Effector CD4-positive, alpha-beta T cell (primary cell): ENCODE measurements around the gene USP35.
"Not testable (repeated sequence)": the region's sequence is repeated elsewhere in the genome, so short reads cannot be mapped to it uniquely, and the experiment has no call there.

ENCODE experiments used
- DNase-seq: peaks from one replicate; pipeline ENCODE4 v3.0.0-alpha.2; 2020

USP35 gene

DNA sequence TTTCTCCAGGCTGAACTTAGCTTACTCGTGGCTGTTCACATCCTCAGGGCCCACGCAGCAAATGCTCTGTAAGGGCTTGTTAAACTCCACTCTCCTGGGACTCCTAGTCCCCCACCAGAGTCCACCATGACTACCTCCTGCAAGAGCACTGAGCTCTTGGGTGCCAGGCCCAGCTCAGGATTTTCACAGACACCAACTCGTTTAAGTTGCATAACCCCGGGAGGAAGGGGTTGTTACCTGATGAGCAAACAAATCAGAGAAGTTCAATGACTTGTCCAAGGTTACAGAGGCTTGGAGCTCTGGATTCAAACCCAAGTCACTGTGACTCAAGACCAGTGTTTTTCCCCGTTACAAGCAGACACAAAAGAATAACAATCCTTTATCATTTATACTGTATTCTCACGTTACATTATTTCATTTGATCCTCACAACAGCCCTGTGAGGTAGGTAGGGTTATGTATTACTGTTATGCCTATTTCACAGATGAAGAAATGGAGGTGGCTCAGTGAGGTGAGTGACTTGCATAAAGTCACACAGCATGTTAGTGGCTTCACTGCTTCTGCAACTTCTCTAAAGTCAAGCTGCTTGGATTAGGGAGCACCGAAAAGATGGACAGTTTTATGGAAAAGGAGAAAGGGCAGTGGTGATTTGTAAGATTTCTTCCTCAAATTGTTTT is 17.7 kb upstream of the USP35 start:
- DNase-seq, result no peak

DNA sequence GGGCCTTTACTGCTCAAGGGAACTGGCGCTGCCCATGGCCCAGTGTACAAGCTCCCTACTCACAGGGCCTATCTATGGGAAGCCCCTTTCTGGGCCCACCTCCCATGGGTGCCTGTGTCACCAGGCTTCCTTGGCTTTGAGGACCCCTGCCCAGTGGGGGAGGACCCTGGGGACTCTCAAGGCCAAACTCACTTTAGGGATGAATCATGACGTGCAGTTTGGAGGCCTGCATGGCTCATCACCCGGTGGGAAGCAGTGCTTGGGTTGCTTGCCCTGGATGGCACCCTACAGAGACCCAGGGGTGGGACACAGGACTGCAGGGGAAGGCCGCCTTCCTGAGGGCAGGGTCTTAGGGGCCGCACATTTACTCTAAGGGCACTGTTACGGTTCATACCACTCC is 16.8 kb upstream of the USP35 start:
- no peak for DNase-seq

DNA sequence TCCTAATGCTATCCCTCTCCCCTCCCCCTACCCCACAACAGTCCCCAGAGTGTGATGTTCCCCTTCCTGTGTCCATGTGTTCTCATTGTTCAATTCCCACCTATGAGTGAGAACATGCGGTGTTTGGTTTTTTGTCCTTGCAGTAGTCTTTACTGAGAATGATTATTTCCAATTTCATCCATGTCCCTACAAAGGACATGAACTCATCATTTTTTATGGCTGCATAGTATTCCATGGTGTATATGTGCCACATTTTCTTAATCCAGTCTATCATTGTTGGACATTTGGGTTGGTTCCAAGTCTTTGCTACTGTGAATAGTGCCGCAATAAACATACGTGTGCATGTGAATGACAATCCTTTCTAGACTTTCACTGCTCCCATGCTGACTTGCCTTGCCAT is 12.9 kb upstream of the USP35 start:
- not testable (repeated sequence) for DNase-seq

DNA sequence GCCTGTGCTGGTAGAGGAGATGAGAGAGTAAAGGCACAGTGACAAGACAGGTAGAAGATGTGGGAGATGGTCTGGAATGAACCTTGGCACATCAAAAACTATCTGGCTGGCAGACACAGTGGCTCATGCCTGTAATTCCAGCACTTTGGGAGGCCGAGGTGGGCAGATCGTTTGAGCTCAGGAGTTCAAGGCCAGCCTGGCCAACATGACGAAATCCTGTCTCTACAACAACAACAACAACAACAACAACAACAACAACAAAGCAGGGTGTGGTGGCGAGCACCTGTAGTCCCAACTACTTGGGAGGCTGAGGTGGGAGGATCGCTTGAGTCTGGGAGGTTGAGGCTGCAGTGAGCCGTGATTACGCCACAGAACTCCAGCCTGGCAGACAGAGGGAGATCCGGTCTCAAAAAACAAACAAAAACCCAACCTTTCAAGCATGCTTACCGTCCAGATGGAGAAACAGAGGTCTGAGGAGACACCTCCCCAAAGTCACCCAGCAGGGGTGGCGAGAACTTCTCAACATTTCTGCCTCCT is 12.0 kb upstream of the USP35 start:
- no peak for DNase-seq

DNA sequence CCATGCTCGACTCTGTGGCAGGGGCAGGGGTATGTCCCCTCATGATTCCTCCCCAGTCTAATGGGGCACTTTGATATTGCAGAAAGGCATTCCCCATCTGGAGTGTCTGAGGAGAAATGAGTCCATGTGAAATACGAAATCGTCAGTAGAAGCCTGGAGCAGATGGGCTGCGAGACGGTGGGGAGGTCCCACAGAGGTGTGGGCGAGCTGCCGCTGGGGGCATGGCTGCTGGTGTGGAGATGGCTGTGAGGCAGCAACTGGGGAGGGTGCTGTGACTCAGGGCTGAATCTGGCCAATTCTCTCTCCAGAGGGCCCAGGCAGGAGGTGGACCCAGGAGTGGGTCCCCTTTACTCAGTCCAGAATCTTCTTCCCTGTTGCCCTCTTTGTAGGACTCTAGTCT is 11.5 kb upstream of the USP35 start:
- DNase-seq, result no peak

DNA sequence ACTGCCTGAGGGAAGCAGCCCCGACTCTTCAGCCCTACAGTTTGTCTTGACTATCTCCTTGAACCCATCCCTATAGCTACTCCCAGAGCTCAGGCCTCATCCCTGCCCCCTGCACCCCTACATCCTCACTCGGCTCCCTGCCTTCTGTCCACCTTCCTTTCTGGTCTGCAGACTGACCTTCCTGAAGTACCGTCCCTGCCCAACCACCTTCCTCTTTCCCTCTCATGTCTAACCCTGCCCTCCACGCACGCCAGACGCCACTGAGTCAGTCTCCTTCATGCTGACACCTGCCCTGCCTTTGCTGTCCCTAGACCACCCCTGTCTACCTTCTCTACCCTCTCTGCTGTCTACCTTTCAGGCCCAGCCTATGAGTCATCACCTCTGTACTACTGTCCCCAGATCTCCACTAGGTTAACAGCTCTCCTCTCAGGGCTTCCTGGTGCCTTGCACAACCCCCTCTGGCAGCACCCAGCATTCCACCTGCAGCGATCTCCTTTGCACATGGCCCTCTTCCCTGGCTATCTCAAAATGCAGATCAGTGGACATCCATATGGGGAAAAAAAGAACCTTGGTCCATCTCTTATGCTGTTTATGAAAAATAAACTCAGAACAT is 9.2 kb upstream of the USP35 start:
- DNase-seq, result no peak

DNA sequence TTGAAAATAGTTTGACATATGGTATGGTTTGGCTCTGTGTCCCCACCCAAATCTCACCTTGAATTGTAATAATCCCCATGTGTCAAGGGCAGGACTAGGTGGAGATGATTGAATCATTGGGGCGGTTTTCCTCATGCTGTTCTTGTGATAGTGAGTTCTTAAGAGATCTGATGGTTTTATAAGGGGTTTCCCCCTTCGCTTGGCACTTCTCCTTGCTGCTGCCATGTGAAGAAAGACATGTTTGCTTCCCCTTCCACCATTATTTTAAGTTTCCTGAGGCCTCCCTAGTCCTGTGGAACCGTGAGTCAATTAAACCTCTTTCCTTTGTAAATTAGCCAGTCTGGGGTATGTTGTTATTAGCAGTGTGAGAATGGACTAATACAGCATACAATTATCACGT is 8.0 kb upstream of the USP35 start:
- no peak for DNase-seq

DNA sequence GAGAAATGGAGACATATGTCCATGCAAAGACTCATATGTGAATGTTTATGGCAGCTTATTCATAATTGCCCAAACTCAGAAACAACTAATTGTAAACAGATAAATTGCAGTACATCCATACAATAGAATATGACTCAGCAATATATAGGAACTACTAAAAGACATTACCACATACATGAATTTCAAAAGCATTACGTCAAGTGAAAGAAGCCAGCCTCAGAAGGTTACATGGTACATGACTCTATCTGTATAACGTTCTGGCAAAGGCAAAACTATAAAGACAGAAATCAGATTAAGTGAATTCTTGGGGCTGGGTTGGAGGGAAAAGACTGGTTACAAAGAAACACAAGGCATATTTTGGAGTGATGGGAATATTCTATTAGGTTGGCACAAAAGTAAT is 7.5 kb upstream of the USP35 start:
- no peak for DNase-seq

DNA sequence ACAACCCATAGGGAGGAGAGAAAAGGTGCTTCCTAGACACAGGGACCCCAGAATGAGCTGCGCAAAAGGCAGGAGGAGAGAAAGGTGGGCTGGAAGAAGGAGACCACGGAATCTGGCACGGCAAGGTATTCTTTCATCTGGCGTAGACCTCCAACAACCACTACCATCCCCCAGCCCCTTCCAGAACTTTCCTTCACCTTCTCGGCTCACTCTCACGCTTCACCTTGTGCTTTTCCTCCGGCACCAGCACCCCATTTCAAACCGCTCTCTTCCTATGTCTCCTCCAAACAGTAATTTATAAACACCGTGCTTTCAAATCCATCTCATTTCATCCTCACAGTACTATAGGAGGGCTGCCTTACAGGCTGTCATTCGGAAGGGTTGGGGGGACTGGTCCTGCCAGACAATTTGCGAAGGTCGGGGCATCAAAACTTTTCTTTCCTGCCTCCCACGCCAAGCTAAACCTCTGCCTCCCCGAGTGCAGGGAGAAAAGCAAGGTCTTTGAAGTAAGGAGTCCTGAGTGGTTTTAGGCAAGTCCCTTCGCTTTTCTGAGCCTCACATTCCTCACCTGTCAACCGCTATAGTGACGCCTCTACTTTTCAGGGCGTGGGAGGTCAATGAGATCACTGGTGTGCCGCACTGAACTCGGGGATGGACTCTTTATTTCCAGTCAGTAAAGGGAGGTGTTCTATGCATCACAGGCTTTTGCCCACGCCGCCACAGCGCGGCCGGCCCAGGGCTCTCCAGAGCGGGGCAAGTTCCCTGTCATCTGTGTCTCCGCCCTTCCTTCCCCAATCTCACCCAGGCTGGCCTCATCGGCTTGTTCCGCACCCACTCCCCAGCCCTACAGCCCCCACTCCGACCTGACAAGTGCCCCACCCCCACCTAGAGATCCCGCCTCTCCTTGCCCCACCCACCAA is 1.1 kb upstream of the USP35 start:
- DNase-seq, result peak; percentile 67

DNA sequence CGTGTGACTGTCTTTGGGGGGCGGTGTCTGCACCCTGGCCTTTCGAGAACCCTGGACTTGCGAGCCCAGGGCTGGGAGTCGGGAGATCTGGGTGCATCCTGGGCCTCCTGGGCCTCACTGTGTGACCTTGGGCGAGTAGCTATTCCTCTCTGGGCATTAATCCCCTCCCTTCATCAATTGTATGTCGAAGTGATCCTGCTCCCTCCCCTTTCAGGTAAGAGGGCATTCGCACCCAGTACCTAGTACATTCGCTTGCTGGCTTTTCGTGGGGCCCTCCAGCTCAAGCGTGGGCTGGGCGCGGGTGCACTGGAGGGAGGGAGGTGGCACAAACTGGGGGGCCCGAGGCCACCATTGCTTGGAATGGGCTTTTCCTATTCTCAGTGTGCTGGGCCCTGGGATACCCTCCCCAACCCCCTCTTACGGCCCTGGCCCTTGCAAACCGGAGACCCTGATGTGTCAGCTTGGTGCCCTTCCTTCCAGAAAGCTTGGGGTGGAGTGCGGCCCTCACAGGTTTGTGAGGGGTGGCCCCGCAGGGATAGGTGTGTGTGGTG is 530 bp downstream of the USP35 start:
- DNase-seq, result no peak

DNA sequence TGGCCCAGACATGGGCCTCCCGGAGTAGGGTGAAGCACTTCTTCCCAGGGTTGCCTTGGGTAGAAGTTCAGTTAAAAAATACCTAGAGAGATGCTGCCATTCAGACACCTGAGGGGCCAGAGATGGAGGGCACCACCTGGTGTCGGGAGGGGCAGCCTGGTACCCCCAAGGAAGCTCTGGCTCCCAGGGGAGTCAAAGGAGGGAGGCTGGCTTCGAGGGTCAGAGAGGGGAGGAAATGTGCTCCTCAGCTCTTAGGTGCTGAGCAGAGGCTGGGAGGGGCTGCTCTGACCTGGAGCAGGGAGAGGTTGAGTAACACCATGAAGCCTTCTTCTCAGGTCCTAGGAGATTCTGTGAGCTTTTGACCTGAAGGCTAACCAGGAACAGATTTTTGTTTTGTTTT is 1.1 kb downstream of the USP35 start:
- DNase-seq, result no peak

DNA sequence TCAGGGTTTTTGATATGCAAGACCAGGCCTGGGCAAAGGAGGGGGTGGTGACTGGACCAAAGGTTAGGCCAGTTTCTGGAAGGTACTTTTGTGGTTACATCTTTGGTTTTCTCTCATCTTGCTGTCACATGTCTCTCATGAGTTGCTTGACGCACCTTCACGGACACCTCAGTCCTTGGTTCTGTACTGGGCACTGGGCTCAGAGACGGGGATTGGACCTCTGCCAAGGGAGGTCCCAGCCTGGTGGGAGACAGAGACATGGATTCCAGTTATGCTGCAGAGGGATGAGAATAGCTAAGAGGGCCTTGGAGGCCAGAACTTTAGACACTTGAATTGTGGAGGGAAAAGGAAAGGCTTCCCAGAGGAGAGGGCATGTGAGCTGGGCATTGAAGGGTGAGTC is 1.7 kb downstream of the USP35 start:
- DNase-seq, result no peak

DNA sequence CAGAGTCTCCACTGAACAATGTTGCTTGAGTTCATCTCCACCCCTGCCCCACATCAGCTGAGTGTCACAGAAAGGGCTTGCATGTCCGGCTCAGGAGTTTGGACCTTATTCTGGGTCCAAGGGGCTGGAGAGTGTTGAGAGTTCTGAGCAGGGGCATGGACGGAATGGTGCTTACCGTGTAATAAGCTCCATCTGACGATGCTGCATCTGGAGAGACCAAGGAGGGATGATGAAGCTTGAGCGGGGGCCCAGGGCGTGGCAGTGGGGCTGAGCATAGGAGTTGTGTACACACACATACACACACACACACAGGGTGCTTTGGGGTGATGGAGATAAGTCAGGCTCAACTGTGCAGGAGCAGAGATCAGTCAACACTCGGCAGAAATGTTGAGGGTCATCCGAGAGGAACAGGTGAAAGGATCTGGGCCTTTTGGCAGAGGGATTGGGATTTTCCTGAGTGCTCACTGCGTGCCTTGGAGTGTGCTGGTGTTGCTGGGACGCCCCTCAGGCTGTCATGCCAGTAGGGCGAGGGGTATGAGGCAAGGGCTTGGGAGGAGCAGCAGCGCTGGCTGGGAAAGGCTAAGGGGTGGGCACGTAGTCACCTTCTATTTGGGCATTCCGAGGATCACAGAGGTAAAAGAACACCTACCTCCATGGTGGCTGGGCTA is 2.3 kb downstream of the USP35 start:
- DNase-seq, result no peak

DNA sequence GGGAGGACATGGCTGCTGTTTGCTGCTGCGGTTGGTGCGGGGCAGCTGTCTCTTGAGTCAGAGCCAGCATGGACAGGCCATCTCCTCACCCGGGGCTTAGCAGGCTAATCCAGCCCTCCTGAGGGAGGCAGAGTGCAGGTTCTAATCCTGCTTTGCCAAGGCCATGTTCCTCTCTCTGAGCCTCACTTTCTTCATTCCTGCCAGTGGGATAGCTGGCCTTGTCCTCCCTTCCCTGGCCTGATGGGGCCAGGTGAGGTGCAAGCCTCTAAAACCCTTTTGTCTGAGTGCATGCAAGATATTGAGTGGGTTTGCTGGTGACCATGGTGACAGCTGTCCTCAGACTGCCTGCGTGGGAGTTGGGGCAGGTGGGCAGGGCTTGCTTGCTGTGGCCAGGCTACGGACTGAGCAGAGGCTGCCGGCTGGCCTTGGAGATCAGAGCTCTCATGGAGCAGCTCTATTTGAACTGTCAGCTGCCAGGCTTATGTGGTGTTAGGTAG is 3.6 kb downstream of the USP35 start:
- no peak for DNase-seq

DNA sequence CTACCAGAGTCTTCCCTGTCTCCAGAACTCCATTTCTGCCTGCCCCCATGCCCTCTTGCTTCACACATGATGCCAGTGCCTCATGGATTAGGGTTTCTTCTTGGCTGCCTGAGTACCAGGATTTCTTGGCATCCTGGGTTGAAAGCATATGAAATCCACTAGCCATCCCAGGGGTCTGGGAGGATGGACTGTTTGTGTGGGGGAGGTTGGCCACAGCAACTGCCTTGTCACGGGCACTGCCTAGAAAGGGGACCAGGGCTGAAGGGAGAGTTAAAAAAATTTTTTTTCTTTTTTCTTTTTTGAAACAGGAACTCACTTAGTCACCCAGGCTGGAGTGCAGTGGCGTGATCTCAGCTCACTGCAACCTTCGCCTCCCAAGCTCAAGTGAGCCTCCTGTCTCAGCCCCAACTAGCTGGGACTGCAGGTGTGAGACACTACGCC is 4.2 kb downstream of the USP35 start:
- no peak for DNase-seq

DNA sequence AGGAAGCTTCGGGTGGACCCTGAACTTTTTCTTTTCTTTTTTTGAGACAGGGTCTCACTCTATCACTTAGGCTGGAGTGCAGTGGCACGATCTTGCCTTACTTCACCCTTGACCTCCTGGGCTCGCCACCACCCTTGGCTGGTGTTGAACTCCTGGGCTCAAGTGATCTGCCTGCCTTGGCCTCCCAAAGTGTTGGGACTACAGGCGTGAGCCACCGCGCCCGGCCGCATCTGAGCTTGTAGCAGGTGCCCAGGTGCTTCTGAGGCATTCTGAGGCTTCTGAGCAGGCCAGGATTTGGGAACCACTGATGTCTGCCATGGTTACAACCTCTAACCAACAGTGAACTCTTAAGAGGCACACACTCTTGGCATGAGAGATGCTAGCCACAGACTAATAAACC is 5.1 kb downstream of the USP35 start:
- DNase-seq, result no peak

DNA sequence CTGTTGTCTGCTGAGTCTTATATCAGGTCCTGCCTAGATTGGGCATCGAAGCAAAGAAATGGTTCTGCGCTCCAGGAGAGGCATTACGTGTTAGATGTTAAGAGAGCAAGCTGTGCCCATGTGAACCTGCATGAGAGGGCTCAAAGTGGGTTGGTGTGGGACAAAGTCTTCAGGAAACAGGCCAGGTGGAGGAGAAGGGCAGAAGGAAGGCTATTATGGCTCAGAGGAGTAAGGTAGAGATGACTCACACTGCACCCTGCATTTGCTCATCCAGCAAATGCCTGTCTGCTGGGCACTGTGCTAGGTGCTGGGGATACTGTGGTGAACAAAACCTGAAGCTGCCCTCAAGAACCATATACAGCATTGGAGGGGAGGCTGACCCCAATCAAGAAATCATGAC is 5.8 kb downstream of the USP35 start:
- DNase-seq, result no peak

DNA sequence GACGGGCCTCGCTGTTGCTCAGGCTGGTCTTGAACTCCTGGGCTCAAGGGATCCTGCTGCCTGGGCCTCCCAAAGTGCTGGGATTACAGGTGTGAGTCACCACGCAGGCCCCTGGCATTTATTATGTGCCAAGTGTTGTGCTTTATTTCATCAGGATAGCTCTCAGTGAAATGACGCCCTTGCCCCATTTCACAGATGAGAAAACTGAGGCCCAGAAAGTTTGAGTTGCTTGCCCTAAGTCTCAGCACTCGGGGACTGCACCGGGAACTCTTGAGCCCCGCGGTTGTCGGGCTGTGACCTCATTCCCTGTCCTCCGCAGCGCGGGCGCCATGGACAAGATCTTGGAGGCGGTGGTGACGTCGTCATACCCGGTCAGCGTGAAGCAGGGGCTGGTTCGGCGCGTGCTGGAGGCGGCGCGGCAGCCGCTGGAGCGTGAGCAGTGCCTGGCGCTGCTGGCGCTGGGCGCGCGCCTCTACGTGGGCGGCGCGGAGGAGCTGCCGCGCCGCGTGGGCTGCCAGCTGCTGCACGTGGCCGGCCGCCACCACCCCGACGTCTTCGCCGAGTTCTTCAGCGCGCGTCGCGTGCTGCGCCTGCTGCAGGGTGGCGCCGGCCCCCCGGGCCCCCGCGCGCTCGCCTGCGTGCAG is 7.3 kb downstream of the USP35 start:
- DNase-seq, result no peak

DNA sequence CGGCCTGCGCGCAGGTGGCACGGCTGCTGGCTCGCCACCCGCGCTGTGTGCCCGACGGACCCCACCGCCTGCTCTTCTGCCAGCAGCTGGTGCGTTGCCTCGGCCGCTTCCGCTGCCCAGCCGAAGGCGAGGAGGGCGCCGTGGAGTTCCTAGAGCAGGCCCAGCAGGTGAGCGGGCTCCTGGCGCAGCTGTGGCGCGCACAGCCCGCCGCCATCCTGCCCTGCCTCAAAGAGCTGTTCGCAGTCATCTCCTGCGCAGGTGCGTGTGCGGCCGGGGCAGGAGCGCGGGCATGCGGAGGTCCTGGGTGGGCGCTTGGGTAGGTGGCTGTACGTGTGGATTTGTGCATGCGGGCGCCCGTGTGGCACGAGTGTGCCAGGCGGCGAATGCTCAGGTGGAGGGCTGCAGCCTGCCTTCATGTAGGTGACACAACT is 8.0 kb downstream of the USP35 start:
- DNase-seq, result no peak

DNA sequence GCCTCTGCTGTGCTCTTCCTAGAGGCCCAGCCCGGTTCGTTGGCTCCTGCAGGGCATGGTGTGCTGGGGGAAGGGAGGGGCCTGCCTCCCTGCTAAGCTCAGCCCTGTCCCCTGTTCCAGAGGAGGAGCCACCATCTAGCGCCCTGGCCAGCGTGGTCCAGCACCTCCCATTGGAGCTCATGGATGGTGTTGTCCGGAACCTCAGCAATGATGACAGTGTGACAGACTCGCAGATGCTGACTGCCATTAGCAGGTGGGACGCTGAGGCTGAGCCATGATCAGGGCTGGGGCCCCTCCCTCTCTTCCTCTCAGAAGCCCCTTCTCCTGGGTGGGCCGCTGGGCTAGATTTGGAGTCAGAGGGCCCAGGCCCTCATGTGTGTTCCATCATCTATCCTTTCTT is 9.1 kb downstream of the USP35 start:
- DNase-seq, result no peak

DNA sequence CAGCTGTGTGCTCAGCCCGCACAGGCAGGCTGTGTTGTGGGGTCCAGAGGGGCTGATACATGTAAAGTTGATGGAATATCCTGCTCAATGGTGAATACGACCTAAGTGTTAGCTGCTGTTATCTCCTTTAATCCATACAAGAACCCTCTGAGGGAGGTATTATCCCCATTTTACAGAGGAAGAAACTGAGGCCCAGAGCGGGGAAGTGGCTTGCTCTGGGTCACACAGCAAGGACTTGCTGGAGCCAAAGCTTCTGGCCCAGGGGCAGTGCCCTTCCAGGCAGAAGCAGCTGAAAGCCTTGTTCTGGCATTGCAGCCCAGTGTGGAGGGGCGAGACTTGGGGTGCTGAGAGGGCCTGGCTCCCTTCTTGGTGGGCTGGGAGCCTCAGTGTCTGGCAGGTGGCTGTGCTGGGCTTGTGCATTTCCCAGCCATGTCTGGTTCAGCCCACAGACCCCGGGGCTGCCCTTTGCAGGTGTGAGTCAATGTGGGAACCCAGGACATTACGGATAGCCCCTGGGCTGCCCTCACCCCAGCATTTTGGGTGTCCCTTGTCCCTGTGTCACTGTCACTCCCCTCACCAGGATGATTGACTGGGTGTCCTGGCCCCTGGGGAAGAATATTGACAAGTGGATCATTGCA is 10.4 kb downstream of the USP35 start:
- no peak for DNase-seq

DNA sequence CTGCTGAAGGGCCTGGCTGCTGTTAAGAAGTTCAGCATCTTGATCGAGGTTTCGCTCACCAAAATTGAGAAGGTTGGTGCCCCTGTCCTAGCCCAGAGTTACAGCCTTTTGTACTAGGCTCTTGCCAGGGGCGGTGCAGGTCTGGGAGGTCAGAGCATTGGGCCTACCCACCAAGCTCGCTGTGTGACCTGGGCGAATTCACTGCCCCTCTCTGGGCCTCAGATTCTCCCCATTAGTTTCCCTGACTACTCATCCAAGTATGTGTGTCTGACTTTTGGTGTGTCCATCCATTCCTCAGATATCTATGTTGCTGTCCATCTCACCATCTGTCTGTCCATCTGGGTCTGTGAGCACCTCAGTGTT is 10.9 kb downstream of the USP35 start:
- DNase-seq, result no peak
